Muscle of back (tissue), 11 donors: ENCODE results near the gene SRXN1. TPM values are rescaled to one million over a fixed set of nuclear protein-coding genes. Genes with fewer than 3 reads are reported as not detected.
"Not testable (repeated sequence)": the region's sequence is repeated elsewhere in the genome, so short reads cannot be mapped to it uniquely, and the experiment has no call there.

ENCODE experiments used
- DNase-seq, 3 donors: peaks; one replicate each; pipeline versions ENCODE4 v3.0.0 to v3.0.0-alpha.2; 2013
- polyA plus RNA-seq, 10 donors: library from polyadenylated mRNA; unstranded; fragments of 120-200 nt; gene quantifications; one replicate each; pipeline ENCODE4 v1.2.1, GENCODE V29; 2013; ENCODE audit not compliant: insufficient read length in 10 of 10

Gene SRXN1
- polyA plus RNA-seq, 10 donors: 6.8 to 11.7 (median 9.5) TPM

GRCh38 chr20:658202-658601 lies 5.2 kb upstream of the SRXN1 start:
- DNase-seq: no peak

DNA sequence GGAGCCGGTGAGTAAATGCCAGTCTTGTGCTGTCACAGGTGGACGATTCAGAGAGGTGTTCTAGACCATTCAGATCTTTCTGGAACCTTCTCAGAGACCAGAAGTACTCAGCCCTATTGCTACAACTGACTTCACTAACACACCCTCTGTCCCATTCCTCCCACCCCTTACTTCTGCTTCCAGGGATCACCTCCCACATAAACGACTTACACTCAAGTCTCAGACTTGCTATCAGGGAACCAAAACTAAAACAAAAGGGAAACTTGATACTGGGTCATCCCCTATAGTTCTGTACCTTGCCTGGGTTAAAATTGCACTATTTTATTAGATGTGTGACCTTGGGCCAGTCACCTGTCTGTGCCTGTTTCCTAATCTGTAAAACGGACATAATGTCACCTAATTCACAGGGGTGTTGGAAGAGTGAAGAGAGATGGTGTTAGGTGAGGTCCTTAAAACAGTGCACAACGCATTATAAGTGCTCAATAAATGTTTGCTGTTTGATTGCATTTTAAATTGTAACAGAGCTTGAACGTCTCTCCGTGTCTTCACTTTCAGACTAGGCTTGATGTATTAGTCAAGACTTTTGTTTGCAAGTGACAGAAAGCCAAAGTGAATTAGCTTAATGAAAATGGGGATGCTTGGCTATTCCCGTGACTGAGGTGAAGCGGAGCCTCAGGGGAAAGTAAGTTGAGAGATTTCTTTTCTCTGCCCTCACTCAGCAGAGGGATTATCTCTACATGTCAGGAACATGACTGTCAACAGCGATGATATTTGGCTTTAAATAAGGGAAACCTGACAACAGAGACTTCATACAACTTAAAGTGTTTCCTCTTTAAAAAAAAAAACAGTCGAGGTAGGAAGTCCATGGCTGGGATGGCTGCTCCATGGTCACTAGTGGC lies 3.0 kb upstream of the SRXN1 start:
- no peak for DNase-seq

DNA sequence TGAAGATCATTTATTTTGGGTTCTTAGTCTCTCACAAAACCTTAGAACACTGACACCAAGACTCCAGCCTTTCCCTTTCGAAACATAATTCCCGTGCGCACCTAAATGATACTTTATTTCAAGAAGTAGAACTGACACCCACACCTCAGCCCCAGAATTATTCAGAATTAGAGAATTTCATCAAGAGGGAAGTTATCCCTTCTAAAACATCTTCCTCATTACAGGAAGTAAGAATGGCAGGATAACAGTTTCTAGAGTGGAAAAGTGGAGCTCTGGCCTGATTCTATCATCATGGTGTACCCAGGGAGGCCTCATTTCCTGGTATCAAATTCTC lies 1.4 kb upstream of the SRXN1 start:
- DNase-seq: no peak

GRCh38 chr20:653590-654416 lies 803 bp upstream of the SRXN1 start:
- DNase-seq: no peak

- DNase-seq: peak in 2 of 3 donors; percentile 39 to 75
These were observed 338 bp downstream of the SRXN1 start for GRCh38 chr20:652615-653109.

- no peak for DNase-seq
These were observed 1.0 kb downstream of the SRXN1 start for GRCh38 chr20:651713-652614.

GRCh38 chr20:650954-651353 lies 2.0 kb downstream of the SRXN1 start:
- DNase-seq: no peak

DNA sequence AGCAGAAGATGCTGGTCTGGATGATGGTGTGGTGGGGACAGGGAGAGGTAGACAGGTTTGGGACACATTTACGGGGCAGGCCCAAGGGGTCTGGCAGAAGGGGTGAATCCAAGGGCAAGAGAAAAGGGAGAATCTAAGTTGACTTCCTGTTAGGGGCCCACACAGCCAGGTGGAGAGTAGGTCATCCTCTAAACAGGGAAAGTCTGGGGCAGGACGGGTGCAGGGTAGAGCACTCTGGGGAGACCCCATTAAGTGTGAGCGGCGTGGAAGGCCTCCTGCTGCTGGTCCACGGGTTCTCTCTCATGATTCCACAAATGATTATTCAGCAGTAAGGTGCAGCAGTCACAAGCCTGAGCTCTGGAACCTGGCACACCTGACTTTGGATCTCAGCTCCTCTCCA lies 2.7 kb downstream of the SRXN1 start:
- no peak for DNase-seq

- DNase-seq: no peak
These were observed 5.5 kb downstream of the SRXN1 start for GRCh38 chr20:647479-648019.

DNA sequence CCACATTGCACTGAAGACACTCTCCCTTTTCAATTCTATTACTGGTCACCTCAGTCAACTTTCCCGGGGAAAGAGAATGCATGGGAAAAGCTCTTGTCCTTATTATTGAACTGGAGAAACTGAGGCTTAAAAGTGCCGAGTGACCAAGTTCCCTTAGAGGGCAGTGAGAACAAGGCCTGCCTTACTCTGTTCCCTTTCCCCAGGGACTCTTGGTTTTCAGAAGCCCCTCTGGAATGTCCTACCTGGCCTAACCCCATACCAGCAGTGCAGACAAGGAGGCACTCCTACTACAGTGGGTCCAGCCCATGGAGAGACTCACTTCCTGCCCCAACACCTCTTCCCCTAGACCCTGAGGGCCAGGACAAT lies 6.1 kb downstream of the SRXN1 start:
- no peak for DNase-seq

DNA sequence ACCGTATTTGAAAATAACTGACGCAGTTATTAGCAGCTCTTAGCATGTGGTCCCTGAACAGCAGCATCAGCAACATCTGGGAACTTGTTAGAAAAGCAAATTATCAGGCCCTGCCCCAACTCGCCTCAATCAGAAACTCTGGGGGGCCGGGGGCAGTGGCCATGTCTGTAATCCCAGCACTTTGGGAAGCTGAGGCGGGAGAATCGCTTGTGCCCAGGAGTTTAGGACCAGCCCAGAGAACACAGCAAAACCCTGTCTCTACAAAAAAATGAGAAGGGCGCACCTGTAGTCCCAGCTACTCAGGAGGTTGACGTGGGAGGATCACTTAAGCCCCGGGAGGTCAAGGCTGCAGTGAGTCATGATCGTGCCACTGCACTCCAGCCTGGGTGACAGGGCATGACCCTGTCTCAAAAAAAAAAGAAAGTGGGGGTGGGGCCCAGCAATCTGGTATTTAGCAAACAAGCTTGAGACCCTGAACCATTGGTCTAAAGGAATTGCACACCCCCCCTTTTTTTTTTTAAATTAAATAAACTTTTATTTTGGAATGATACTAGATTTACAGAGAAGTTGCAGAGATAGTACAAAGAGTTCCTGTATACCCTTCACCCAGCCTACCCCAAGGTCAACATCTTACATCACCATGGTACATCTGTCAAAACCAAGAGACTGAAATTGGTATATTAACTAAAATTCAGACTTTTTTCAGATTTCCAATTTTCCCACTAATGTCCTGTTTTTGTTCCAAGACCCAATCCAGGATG lies 6.7 kb downstream of the SRXN1 start:
- no peak for DNase-seq

DNA sequence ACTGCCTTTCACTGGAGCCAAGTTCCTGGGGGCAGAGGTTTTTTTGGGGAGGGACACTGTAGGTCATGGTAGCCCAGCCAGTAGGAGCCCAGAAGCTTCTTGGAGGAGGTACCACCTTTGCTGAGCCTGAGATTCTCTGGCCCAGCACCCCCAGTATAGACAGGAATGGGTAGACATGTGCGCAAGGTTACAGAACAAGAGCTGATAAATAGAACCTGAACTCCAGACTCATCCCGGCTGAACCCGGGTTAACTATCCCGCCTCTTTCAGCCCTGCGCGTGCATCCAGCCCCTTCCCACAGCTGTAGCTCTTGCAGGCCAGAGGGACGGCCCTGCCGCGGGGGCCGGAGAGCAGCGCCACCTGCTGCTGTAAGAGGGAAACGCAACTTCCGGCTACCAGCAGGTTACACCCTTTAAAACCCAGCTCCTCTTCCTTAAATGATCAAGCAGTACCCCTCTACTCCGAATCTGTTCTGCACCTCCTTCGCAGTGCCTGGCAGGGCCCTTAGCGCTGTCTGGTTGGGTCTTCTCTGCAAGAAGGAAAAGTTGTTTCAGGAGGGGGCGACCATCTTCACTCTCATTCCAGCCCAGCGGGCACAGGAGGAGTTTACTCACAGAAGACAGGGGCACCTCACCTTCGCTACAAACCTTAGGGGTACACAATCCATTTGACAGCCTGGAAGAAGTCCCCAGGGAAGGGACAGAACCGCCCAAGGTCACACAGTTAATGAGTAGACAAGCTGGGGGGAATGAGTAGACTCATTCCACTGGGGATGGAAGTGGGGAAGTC lies 7.5 kb downstream of the SRXN1 start:
- DNase-seq: peak; percentile 59 to 93 (median 87)

- no peak for DNase-seq
These were observed 8.2 kb downstream of the SRXN1 start for GRCh38 chr20:644692-645317.

- peak in 2 of 3 donors; percentile 55 to 88 for DNase-seq
These were observed 10.4 kb downstream of the SRXN1 start for GRCh38 chr20:642398-643174.

GRCh38 chr20:642013-642397 lies 11.0 kb downstream of the SRXN1 start:
- DNase-seq: not testable (repeated sequence)

GRCh38 chr20:641516-641875 lies 11.5 kb downstream of the SRXN1 start:
- DNase-seq: peak in 1 of 3 donors; percentile 52

DNA sequence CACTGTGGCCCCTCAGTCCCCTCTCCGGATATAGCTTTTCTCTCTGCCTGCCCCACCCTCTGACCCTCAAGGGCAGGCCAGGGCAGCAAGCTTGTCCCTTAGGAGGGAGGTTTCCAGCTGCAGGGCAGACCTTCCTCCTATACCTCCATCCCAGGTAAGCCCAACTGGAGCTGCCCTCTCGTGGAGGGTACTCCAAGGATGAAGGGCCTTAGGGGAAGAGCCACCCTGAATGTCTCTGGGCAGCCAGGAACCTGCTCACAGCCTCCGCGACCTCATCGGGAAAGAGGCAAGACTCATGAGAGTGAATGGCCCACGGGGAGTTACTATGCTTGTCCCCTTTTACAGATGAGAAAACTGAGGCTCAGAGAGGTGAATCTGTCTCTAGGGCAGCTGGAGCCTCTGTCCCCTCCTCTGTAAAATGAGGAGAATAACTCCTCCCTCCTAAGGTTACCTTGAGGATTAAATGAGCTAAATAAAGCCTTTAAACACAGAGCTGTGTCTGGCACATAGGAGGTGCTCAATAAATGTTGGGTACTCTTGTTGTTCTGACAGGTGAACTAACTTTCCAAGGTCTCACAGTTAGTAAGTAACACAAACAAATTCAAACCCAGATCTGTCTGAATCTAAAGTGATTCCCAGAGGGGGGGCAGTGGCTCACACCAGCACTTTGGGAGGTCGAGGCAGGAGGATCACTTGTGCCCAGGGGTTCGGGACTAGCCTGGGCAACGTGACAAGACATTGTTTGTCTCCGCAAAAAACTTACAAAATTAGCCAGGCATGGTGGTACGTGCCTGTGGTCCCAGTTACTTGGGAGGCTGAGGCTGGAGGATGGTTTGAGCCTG lies 12.1 kb downstream of the SRXN1 start:
- DNase-seq: no peak

DNA sequence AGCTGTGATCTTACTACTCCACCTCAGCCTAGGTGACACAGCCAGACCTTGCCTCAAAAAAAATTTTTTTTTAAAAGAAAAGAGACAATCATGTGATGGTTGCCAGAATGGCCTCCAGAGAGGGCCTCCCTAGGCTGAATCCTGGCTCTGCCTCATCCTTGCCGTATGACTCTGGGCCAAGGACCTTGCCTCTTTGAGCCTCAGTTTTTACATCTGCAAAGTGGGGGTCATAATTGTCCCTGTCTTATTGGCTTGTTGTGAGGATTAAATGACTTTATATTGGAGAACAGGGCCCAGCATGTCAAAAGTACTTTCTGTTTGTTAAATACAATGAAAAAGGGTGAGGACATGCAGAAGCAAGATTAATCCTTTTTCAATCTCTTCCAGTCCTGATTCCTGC lies 14.4 kb downstream of the SRXN1 start:
- DNase-seq: no peak
